Stimulated activated CD4-positive, alpha-beta T cell treated with anti-CD3 and anti-CD28 coated beads, Interleukin-1b, Interleukin-23, amount 100 ng/mL, for 4 hours (primary cell): Measurements from ENCODE around the gene RELT.

ENCODE experiments used
- DNase-seq, 2 donors: peaks; one replicate each; pipeline ENCODE4 v3.0.0-alpha.2; 2020; ENCODE audit warnings: low read depth in 2 of 2

Gene RELT

GRCh38 chr11:73376160-73376802, at the start of gene RELT:
Gene RELT (plus strand): TSS chr11:73376399. CDS start chr11:73389137, 12,738 bp downstream.
- peak; percentile 94 for DNase-seq

- no peak for DNase-seq
Observed at GRCh38 chr11:73326929-73327811, 49.0 kb upstream of the RELT start.

GRCh38 chr11:73327812-73328364, 48.3 kb upstream of the RELT start:
- no peak for DNase-seq

GRCh38 chr11:73330569-73331093, 45.6 kb upstream of the RELT start:
- DNase-seq, result no peak

- DNase-seq, result no peak
Observed at GRCh38 chr11:73331138-73331916, 44.9 kb upstream of the RELT start.

GRCh38 chr11:73333173-73333572, 43.0 kb upstream of the RELT start:
- no peak for DNase-seq

- no peak for DNase-seq
Observed at GRCh38 chr11:73333640-73334383, 42.4 kb upstream of the RELT start.

- DNase-seq, result no peak
Observed at GRCh38 chr11:73334384-73335203, 41.6 kb upstream of the RELT start.

GRCh38 chr11:73335204-73335923, 40.8 kb upstream of the RELT start:
- peak; percentile 76 to 80 for DNase-seq

GRCh38 chr11:73337846-73338245, 38.4 kb upstream of the RELT start:
- no peak for DNase-seq

- DNase-seq, result no peak
Observed at GRCh38 chr11:73338279-73338678, 37.9 kb upstream of the RELT start.

- no peak for DNase-seq
Observed at GRCh38 chr11:73340164-73340563, 36.0 kb upstream of the RELT start.

- DNase-seq, result no peak
Observed at GRCh38 chr11:73342633-73343032, 33.6 kb upstream of the RELT start.

GRCh38 chr11:73343076-73343873, 32.9 kb upstream of the RELT start:
- no peak for DNase-seq

GRCh38 chr11:73344191-73344607, 32.0 kb upstream of the RELT start:
- DNase-seq, result no peak

GRCh38 chr11:73345481-73346160, 30.6 kb upstream of the RELT start:
- no peak for DNase-seq

- DNase-seq, result no peak
Observed at GRCh38 chr11:73346186-73346935, 29.8 kb upstream of the RELT start.
